ENCODE data around the gene IRS2.
"Not testable (repeated sequence)": the region's sequence is repeated elsewhere in the genome, so short reads cannot be mapped to it uniquely, and the experiment has no call there.

IRS2 gene

DNA sequence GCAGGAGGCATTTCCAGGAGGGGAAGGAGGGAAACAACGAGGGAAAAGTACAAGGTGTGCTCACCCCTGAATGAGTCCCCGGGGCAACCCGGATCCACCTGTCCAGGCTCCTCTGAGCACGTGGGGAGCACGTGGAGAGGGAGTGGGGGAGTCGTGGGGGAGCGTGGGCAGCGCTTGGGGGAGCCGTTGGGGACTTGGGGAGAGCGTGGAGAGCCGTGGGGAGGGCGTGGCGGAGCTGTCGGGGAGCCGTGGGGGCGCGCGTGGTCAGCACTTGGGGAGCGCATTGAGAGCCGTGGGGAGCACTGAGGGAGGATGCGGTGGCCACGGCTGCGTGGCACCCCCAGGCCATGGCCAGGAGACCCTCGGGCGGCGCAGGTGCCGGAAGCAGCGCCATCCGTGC, 52.8 kb downstream of the IRS2 start:
- DNase-seq (ENCODE audit: low read depth in 2 of 2, low spot score in 1 of 2): no peak

DNA sequence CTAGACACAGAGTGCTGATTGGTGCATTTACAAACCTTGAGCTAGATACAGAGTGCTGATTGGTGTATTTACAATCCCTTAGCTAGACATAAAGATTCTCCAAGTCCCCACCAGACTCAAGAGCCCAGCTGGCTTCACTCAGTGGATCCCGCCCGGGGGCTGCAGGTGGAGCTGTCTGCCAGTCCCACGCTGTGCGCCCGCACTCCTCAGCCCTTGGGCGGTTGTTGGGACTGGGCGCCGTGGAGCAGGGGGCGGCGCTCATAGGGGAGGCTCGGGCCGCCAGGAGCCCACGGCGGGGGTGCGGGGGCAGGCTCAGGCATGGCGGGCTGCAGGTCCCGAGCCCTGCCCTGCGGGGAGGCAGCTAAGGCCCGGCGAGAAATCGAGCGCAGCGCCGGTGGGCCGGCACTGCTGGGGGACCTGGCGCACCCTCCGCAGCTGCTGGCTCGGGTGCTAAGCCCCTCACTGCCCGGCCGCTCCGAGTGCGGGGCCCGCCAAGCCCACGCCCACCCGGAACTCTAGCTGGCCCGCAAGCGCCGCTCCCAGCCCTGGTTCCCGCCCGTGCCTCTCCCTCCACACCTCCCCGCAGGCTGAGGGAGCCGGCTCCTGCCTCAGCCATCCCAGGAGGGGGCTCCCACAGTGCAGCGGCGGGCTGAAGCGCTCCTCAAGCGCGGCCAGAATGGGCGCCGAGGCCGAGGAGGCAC, 53.8 kb downstream of the IRS2 start:
- not testable (repeated sequence) for DNase-seq (ENCODE audit: low read depth in 2 of 2, low spot score in 1 of 2)

DNA sequence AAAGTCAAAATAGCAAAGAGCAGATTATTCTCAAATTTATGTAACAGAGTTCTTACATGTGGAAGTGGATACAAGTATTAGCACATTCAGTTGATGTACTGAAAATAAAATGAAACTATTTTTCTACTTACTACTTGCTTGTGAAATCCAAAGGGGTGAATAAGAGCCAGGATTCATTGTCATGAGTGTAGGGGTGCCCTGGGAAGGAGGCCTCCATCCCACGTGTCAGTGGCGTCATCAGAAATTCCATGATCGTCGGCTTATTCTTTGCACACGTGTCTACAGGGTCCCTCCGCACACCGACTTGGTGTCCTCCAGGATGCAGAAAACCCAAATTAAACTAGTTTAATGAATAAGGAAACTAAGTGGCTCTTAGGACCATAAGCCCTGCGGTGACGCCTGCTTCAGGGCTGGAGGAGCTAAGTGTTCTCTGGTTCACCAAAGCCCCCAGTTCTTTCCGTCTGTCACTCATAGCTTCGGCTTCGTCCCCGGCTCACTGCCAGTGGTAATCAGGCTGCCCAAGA, 55.5 kb downstream of the IRS2 start:
- DNase-seq (ENCODE audit: low read depth in 2 of 2, low spot score in 1 of 2): no peak

GRCh38 chr13:109728791-109729731, 57.3 kb downstream of the IRS2 start:
- no peak for DNase-seq (ENCODE audit: low read depth in 2 of 2, low spot score in 1 of 2)

DNA sequence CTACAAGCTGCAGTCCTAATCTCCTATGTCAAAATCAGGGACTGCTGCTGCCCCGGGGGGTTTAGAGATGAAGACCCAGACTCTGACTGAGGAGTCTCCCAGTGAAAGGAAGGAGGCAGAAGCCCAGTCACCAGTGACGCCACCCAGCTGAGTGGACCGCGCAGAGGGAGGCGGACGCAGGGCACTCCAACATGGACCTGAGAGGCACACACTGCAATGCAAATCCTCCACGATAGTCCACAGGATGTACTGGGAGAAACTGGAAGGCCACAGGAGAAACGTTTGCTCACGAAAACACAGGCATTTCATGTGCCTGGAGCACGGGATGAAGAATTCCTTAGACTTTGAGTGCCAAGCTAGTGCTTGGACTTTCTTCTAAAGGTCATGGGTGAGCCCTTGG, 58.3 kb downstream of the IRS2 start:
- no peak for DNase-seq (ENCODE audit: low read depth in 2 of 2, low spot score in 1 of 2)

DNA sequence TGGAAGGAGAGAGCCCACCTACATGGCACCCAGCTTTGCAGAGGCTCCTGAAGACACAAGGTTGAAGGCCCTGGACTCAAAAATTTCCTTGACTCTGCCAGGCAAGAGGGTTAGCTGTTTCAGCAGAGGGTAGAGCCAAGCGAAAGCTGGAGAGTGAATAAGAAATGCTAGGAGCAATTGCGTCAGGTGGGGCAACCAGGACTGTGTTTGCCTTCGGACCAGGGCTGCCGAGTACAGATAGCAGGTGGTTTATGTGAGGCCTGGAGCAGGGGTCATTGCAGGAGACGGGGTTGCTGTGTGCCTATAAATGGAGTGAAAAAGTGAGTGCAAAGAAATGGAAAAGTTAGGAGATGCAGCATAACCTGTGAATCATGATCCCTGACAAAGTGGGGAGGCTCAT, 59.1 kb downstream of the IRS2 start:
- no peak for DNase-seq (ENCODE audit: low read depth in 2 of 2, low spot score in 1 of 2)

- no peak for DNase-seq (ENCODE audit: low read depth in 2 of 2, low spot score in 1 of 2)
These were observed 60.3 kb downstream of the IRS2 start for GRCh38 chr13:109725995-109726637.

DNA sequence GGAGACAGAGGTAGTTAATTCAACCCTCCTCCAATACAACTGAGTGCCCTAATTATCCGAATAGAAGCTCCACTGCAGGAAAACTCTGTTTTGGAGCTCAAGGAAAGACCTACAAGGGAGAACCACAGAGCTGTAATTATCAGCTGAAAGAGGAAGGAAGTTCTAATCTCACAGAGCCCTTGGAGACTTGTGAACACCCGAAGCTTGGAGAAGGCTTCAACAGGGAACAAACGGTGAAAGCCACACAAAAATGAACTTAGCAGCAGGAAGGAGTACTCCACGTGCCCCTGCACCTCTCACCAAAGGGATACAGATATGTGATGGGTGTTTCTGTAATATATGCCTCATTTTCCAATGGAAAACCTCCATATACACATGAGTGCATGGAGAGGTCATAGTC, 61.1 kb downstream of the IRS2 start:
- no peak for DNase-seq (ENCODE audit: low read depth in 2 of 2, low spot score in 1 of 2)

DNA sequence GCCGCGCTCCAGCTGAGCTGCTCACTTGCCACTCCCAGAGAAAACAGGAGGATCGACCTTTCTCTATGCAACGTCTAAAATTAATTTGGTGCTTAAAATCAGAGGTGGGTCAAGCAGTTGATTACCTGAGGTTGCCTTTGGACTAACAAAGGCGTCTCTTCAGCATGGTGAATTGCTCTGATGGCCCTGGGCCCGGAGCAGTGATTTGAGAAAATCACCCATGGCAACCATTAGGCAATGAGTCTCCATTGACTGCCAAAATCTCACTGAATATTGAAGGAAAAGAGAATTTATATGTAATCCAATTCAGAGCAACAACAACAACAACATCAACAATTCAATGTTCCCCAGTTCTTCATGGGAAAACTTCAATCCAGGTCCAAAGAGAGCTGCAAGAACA, 61.8 kb downstream of the IRS2 start:
- DNase-seq (ENCODE audit: low read depth in 2 of 2, low spot score in 1 of 2): no peak

GRCh38 chr13:109723046-109723445, 63.3 kb downstream of the IRS2 start:
- DNase-seq (ENCODE audit: low read depth in 2 of 2, low spot score in 1 of 2): no peak

DNA sequence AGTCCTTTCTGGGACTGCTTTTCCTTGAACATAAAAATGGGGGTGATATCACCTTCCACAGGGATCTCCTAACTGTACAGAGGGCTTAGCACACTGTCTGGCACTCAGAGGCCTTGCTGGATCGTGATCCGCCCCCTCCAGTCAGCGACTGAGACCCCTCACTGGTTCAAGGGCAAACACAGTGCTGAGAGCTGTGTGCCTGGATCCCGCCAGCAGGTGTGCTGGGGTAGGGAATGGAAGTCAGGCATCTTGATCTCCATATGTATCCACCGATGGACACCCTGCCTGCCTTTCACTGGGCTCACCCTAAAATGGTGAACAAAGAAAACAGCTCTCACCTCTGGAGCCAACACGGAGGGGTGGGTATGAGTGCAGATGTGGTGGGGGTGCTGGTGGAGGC, 64.3 kb downstream of the IRS2 start:
- DNase-seq (ENCODE audit: low read depth in 2 of 2, low spot score in 1 of 2): no peak

DNA sequence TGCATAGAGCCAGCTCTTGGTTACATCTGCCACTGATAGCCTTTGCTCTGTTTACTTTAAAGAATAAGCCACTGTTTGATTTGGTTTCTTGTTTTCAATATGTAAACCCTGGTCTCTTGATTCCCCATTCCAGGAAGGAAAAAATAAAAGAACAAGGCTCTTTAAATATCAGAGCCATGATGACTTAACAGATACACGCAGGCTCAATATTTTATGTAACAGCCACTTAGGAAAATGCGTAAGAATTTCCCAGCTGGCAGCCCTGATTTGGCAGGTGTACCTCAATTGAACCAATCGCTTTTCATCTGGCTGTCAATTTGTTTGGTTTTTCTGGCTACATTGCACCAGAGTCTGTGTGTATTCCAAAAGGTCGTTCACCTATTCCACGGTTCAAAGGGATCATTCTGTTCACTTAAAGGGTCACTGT, 65.6 kb downstream of the IRS2 start:
- DNase-seq (ENCODE audit: low read depth in 2 of 2, low spot score in 1 of 2): no peak

DNA sequence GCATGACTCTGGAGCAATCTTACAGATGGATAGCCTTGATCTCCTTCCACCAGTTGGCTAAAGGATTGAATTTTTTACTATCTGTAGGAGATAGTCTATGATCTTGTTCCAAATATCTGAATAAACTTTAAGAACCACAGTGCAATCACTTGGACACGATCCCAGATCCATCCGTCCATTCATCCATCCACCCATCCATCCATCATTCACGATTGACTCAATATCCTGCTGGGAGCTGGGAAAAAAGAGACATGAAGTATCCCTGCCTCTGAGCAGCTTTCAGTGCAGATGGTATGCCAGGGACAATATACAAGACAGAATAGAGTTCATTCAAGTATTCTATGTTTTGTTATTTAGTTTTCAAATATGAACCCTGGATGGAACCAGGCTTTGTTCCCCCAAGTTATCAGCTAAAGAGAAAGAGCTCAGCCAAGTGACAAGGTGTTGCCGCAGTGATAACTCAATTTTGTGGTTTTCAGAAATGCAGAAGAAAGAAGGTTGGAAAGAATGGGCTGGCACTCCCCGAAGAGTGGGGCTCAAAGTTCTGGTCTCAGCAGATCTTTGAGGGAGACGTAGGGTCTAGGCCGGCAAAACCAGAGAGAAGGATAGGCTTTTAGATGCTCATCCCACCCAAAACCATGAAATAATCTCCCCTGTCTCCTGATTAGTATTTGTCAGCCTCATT, 66.3 kb downstream of the IRS2 start:
- no peak for DNase-seq (ENCODE audit: low read depth in 2 of 2, low spot score in 1 of 2)

- DNase-seq (ENCODE audit: low read depth in 2 of 2, low spot score in 1 of 2): no peak
These were observed 67.7 kb downstream of the IRS2 start for GRCh38 chr13:109718726-109719125.

DNA sequence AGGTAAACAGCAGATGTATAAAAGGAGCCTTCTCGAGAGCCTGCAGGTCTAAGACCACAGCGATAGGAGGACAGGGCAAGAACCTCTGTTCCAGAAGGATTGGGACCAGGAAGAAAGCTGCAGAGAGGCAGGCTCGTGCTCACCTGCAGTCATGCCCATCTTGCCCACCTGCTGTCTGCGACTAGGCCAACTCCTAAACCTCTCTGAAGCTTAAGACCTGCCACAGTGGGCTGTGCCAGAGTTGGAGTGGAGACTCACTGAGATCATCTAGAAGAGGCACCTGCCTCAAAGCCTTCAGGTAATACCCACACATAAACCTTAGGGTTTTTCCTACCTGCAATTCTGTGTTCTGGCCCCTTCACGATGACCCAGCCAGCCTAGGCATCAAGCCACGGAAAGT, 68.7 kb downstream of the IRS2 start:
- no peak for DNase-seq (ENCODE audit: low read depth in 2 of 2, low spot score in 1 of 2)

DNA sequence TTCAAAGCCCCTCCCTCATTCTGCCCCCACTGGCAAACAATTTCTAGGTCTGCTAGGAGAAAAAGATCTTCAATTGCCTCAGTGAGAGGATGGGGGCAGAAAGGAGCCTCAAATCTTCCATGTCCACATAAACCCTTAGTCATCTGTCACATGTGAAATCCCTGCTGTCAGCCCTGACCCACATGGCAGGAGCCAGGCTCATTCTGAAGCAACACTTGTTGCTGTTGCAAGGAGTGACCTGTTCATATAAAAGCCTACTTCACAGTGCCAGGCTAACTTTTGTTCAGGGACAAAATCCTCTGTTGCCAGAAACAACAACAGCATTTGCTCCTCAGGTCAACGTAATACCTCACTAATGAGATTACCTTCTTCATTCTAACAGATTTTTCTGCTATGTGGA, 70.5 kb downstream of the IRS2 start:
- no peak for DNase-seq (ENCODE audit: low read depth in 2 of 2, low spot score in 1 of 2)

- DNase-seq (ENCODE audit: low read depth in 2 of 2, low spot score in 1 of 2): no peak
These were observed 72.7 kb downstream of the IRS2 start for GRCh38 chr13:109713681-109714080.

- DNase-seq (ENCODE audit: low read depth in 2 of 2, low spot score in 1 of 2): no peak
These were observed 74.2 kb downstream of the IRS2 start for GRCh38 chr13:109712124-109712722.

DNA sequence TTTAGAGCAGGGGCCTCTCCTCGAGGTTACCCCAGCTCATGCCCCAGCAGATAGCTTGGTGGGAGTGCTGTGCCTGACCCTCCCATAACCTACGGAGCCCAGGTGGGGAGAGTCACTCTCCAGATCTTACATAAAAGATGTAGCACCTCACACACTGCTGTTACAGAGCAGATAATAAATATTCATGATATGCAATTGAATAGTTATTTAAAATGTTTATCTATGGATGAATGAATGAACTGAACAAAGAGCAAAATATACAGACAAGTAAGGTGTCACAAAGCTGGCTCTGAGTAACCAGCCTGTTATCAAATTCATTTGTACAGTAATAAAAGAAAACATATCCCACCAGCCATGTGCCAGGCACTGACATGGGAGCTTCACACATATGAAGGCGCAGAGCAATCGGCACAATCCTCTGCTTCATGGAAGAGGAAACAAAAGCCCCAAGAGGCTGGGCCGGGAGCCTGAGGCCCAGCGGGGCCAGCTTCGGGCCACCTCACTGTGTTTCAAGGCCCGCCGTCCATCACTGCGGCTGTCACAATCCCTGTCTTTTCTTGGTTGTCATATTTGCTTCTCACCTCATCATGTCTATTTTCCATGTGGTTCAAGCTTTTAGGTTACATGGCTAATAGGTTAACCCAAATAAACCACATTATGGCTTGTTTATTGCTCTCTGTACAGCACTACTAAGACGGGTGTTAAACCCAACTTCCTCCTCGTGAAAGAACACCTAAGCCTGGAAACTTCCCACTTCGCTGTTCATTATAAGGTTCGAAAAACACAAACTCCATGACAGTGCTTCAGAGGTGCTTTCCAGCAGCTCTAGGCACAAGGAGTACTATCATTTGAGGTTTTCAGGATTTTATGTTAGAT, 78.4 kb downstream of the IRS2 start:
- no peak for DNase-seq (ENCODE audit: low read depth in 2 of 2, low spot score in 1 of 2)
